ENCODE data around the gene ZNF816. TPM values are rescaled to one million over a fixed set of nuclear protein-coding genes. Genes with fewer than 3 reads are reported as not detected.

The ZNF816 gene
- 2.5 and 4.2 TPM in 2 replicates for total RNA-seq

DNA sequence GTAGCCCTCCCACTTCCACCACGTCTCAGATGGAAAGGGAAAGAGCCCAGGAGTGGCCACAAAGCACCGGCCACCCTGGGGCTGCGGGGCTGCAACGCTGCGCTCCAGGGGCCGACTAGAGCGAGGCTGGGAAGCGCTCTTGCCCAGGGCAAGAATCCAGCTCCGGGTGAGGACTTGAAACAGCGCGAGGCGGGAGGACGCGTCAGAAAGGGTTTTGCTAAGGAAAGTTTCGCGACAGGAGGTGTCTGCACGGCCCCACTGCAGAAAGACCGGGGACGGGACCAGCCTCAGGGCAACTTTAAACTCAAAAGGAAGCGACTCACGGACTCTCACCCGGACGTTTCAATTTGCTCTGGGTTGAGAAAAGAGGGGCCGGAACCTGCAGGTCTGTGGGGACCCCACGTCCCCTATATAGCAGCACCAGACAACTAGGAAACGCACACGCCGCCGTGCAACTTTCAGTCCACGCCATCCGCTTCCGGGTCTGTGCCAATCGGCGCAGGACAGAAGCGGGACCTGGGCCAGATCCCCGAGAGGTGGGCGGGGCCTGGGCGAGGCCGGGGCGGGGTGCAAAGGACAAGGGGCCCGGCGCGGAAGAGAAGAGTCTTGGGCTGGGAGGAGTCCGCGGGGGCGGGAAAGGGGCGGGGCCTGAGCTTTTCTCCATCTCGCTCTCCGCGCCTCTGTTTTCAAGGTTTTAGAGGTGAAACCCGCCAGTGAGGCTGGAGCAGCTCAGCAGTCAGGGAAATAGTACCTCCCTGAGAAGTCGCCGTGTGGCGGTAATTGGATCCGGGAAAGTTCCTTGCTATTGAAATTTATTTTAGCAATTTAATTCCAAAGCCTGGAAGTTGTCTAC lies at the start of gene ZNF816:
TSS of gene ZNF816 (minus strand) at position 488 of the 853 bp plus-strand sequence. CDS start 6,792 bp downstream, outside the sequence.
- H3K4me3 ChIP-seq (ENCODE audit: low read depth, low read length), result peak within 1 kb of the TSS; percentile 86
- TF ChIP-seq, protein P1, sequence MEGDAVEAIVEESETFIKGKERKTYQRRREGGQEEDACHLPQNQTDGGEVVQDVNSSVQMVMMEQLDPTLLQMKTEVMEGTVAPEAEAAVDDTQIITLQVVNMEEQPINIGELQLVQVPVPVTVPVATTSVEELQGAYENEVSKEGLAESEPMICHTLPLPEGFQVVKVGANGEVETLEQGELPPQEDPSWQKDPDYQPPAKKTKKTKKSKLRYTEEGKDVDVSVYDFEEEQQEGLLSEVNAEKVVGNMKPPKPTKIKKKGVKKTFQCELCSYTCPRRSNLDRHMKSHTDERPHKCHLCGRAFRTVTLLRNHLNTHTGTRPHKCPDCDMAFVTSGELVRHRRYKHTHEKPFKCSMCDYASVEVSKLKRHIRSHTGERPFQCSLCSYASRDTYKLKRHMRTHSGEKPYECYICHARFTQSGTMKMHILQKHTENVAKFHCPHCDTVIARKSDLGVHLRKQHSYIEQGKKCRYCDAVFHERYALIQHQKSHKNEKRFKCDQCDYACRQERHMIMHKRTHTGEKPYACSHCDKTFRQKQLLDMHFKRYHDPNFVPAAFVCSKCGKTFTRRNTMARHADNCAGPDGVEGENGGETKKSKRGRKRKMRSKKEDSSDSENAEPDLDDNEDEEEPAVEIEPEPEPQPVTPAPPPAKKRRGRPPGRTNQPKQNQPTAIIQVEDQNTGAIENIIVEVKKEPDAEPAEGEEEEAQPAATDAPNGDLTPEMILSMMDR (conservative IDR thresholded peaks at IDR 0.05; ENCODE audit: low read depth, low read length), result no peak

DNA sequence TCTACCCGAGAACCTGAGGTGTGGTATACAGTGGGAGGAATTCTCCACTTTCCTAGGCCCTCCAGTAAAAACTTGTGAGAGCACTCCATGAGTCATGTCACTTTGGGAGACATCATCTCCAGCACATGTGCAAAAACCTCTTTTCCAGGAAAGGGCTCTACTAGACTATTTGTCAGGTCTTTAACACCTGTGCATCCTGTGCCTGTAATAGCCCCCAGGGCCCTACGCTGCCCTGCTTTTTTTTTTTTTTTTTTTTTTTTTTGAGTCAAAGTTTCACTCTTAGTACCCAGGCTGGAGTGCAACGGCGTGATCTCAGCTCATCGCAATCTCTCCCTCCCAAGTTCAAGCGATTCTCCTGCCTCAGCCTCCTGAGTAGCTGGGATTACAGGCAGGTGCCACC lies 49.3 kb upstream of the ZNF816 start:
- TF ChIP-seq, protein P1 (conservative IDR thresholded peaks at IDR 0.05; ENCODE audit: low read depth, low read length), result no peak
- no peak overlapping the region for H3K4me3 ChIP-seq (ENCODE audit: low read depth, low read length)
- DNase-seq (ENCODE audit: low read depth), result no peak

More for the DNA sequence above, at the start of gene ZNF816:
- no peak for DNase-seq (ENCODE audit: low read depth)

DNA sequence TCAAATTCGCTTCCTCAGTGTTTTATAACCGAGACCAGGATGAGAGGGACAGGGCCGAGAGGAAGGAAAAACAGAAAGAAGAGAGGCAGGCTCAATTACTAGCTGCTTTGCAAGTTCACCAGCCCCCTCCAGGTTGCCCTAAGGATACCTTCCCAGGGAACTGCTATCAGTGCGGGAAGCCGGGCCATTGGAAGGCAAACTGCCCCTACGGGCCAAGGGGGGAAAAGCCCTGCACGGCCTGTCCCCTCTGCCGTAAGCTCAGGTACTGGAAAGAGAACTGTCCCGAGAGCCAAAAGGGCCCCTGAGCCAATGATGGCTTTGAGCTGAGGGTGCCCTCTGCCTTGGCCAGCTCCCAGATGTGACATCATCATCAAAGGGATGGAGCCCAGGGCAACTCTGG lies 47.8 kb upstream of the ZNF816 start:
- TF ChIP-seq, protein P1 (conservative IDR thresholded peaks at IDR 0.05; ENCODE audit: low read depth, low read length), result no peak
- no peak overlapping the region for H3K4me3 ChIP-seq (ENCODE audit: low read depth, low read length)
- DNase-seq (ENCODE audit: low read depth), result no peak

DNA sequence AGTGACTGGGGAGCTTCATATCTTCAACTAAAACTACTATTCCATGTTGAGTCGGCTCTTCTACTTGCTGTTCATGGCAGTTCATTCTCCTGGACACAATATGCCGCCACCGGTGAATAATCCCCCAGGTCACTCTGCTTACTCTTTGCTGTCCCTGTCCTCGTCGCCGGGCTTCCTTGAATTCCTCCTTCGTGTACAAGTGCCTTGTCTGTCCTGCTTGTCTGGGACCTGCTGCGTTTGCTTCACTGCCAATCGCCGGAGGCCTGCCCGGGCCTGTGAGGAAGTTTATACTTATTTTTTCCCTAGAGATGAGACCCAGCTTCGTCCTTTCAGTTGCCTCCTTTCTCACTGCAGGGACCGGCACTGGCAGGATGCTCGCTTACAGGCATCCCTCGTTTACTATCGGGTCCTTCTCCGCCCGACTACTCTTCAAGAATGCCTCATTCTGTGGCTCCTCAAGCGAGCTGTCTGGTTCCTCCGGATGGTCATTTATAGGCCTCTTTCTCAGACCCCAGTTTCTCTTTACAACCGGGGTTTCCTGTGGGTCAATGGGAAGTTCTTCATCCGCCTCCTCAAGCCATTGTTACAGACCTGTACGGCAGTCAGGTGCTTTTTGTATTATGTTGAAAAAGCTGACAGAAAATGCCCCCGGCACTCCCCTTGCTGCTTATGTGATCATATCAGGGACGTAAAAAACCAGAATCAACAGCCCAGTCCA lies 45.5 kb upstream of the ZNF816 start:
- H3K4me3 ChIP-seq (ENCODE audit: low read depth, low read length), result no peak overlapping the region
- TF ChIP-seq, protein P1 (conservative IDR thresholded peaks at IDR 0.05; ENCODE audit: low read depth, low read length), result no peak
- no peak for DNase-seq (ENCODE audit: low read depth)

DNA sequence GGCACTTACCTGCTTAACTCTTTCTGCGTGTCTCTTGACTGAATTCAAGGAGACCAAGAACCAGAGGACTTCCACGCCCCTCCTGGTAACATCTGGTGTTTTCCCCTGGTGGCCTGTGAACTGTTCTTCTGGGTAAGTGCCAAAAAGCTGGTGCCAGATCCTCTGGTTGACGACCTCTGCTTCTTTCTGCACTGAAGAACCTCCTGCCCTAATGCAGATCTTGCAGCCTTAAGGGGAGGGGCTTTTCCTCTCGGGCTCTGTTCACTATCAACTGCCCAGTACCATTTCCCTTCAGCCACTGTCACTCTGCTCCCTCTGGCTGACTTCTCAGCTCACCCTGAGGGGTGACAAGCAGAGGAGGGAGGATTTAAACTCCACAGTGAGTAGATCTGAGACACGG lies 44.9 kb upstream of the ZNF816 start:
- DNase-seq (ENCODE audit: low read depth), result no peak
- TF ChIP-seq, protein P1 (conservative IDR thresholded peaks at IDR 0.05; ENCODE audit: low read depth, low read length), result no peak
- no peak overlapping the region for H3K4me3 ChIP-seq (ENCODE audit: low read depth, low read length)

DNA sequence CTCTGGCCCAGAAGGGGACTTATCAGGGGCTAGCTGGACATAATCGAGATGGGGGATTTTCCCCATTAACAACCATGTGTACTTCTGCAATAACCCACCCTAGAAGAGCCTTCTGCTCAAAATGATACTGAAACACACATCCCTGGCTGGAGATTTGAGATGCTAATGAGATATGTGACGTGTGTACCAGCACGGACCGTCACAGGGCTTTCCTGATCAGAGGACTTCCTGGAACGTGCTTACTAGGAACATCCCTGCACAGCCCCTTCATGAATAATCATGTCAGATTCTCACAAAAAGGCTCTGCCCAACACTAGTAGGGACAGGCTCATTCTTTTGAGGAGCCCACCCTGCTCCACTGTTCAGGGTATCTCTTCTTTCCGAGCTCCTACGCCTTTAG lies 44.5 kb upstream of the ZNF816 start:
- H3K4me3 ChIP-seq (ENCODE audit: low read depth, low read length), result no peak overlapping the region
- DNase-seq (ENCODE audit: low read depth), result no peak
- TF ChIP-seq, protein P1 (conservative IDR thresholded peaks at IDR 0.05; ENCODE audit: low read depth, low read length), result no peak

All from epithelial cell of proximal tubule (primary cell).